NCI-H1930 (cell line): ENCODE results near the gene DGKB.

Experiments used
- DNase-seq, 2 experiments: peaks; one replicate each; lab custom pipeline; 2025; lab: John Stamatoyannopoulos, UW

DGKB gene

GRCh38 chr7:14385074-14385473, 517.5 kb downstream of the DGKB start:
- DNase-seq: no peak

- DNase-seq: no peak
Measured at GRCh38 chr7:14381936-14382335, 520.6 kb downstream of the DGKB start.

GRCh38 chr7:14381306-14381705, 521.2 kb downstream of the DGKB start:
- DNase-seq: no peak

- no peak for DNase-seq
Measured at GRCh38 chr7:14380881-14381280, 521.7 kb downstream of the DGKB start.

GRCh38 chr7:14377646-14378266, 524.8 kb downstream of the DGKB start:
- no peak for DNase-seq

GRCh38 chr7:14376711-14377110, 525.8 kb downstream of the DGKB start:
- no peak for DNase-seq

GRCh38 chr7:14375998-14376397, 526.6 kb downstream of the DGKB start:
- DNase-seq: no peak

- no peak for DNase-seq
Measured at GRCh38 chr7:14374336-14374735, 528.2 kb downstream of the DGKB start.

GRCh38 chr7:14368285-14368684, 534.3 kb downstream of the DGKB start:
- DNase-seq: no peak

GRCh38 chr7:14351167-14351566, 551.4 kb downstream of the DGKB start:
- no peak for DNase-seq

- DNase-seq: no peak
Measured at GRCh38 chr7:14341200-14341775, 561.3 kb downstream of the DGKB start.

GRCh38 chr7:14340393-14341074, 562.0 kb downstream of the DGKB start:
- peak; percentile 57 to 59 for DNase-seq

- DNase-seq: no peak
Measured at GRCh38 chr7:14339861-14340260, 562.7 kb downstream of the DGKB start.

- no peak for DNase-seq
Measured at GRCh38 chr7:14336256-14336655, 566.3 kb downstream of the DGKB start.

GRCh38 chr7:14332155-14332554, 570.4 kb downstream of the DGKB start:
- no peak for DNase-seq

GRCh38 chr7:14324767-14325166, 577.8 kb downstream of the DGKB start:
- DNase-seq: no peak

- DNase-seq: no peak
Measured at GRCh38 chr7:14322724-14323123, 579.8 kb downstream of the DGKB start.

GRCh38 chr7:14321947-14322346, 580.6 kb downstream of the DGKB start:
- DNase-seq: no peak

GRCh38 chr7:14309432-14309831, 593.1 kb downstream of the DGKB start:
- DNase-seq: no peak

- DNase-seq: no peak
Measured at GRCh38 chr7:14305233-14305866, 597.2 kb downstream of the DGKB start.

- no peak for DNase-seq
Measured at GRCh38 chr7:14303536-14303935, 599.0 kb downstream of the DGKB start.

GRCh38 chr7:14294637-14295036, 607.9 kb downstream of the DGKB start:
- no peak for DNase-seq

- no peak for DNase-seq
Measured at GRCh38 chr7:14293434-14293833, 609.1 kb downstream of the DGKB start.
